Left ventricle myocardium inferior (tissue), 1 donor: Measurements from ENCODE around the gene LCE1D. TPM values are rescaled to one million over a fixed set of nuclear protein-coding genes. Genes with fewer than 3 reads are reported as not detected.

Experiments used
- DNase-seq: peaks from one replicate; pipeline ENCODE4 v3.0.0-alpha.2; 2020
- H3K27ac ChIP-seq: fragments of 200-600 bp; replicated peaks from 2 replicates; pipeline ENCODE4 v1.8.0; 2021
- H3K27me3 ChIP-seq: fragments of 200-600 bp; 2 replicates; pipeline ENCODE4 v1.8.0; 2021; ENCODE audit warnings: low read depth
- H3K36me3 ChIP-seq: fragments of 200-600 bp; 2 replicates; pipeline ENCODE4 v1.8.0; 2021
- H3K4me1 ChIP-seq: fragments of 200-600 bp; 2 replicates; pipeline ENCODE4 v1.8.0; 2021
- H3K4me3 ChIP-seq: fragments of 200-600 bp; 2 replicates; pipeline ENCODE4 v1.8.0; 2021; ENCODE audit warnings: mild to moderate bottlenecking, moderate library complexity
- H3K9me3 ChIP-seq: fragments of 200-600 bp; replicated peaks from 2 replicates; pipeline ENCODE4 v1.8.0; 2021
- intact Hi-C: fragments of 100-400 bp; cut with micrococcal nuclease; formaldehyde crosslinking; loops from one replicate; pipeline ENCODE4 v1.11.0; 2022
- long read RNA-seq: library from polyadenylated mRNA; unstranded; transcript quantifications from one replicate; pipeline ENCODE4 v2.0.0, GENCODE V29; 2021
- total RNA-seq: library from RNA; stranded (reverse); fragmentation: NEBNext Ultra II Directional; extraction: Animal tissue kit (Norgen Biotek cat#: 25700); gene quantifications from one replicate; pipeline ENCODE4 v1.2.1, GENCODE V29; 2021
- TF ChIP-seq, protein P1 (sequence below): fragments of 200-600 bp; IDR thresholded peaks from 2 replicates; pipeline ENCODE4 v1.8.0; 2021; ENCODE audit warnings: antibody characterized with exemption, mild to moderate bottlenecking, borderline replicate concordance
- donor health status: DM: no; HTN: yes; CAD: no; lungs with severe emphysema.

The LCE1D gene, protein sequence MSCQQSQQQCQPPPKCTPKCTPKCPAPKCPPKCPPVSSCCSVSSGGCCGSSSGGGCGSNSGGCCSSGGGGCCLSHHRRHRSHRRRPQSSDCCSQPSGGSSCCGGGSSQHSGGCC
- not detected for total RNA-seq
- long read RNA-seq: 0 reads

DNA sequence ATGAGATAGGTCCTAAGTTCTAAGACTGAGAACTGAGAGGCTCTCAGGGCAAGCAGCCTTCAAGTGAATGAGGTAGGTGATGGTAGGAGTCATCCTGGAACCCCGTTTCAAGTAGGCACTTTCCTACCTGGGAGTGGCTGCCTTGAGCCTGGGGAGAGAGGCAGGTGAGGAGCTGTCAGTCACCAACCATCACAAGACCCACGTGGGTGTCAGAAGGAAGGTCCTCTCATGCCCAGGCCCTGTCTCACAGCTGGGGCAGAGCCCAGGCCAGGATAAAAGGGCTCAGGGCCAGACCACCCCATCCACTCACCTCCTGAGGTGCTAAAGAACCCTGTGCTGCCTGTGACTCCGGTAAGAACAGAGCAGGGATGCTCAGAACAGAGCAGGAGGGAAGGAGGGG is at the start of gene LCE1D:
Gene LCE1D, plus strand, starts transcription at position 301 of the 400 bp plus-strand sequence. CDS start 1,074 bp downstream, outside the sequence.
- no peak for DNase-seq
- Histone ChIP-seq H3K27me3 (peaks cover 1% of the 10 kb centered on the region), H3K4me1 (no peaks in the 10 kb centered on the region), H3K9me3 (no peaks in the 10 kb centered on the region), H3K27ac (no peak within 1 kb of the TSS), H3K4me3 (no peak within 1 kb of the TSS), H3K36me3 (no peaks in the 10 kb centered on the region)
- intact Hi-C loops: no loop called here
- TF ChIP-seq, protein P1, sequence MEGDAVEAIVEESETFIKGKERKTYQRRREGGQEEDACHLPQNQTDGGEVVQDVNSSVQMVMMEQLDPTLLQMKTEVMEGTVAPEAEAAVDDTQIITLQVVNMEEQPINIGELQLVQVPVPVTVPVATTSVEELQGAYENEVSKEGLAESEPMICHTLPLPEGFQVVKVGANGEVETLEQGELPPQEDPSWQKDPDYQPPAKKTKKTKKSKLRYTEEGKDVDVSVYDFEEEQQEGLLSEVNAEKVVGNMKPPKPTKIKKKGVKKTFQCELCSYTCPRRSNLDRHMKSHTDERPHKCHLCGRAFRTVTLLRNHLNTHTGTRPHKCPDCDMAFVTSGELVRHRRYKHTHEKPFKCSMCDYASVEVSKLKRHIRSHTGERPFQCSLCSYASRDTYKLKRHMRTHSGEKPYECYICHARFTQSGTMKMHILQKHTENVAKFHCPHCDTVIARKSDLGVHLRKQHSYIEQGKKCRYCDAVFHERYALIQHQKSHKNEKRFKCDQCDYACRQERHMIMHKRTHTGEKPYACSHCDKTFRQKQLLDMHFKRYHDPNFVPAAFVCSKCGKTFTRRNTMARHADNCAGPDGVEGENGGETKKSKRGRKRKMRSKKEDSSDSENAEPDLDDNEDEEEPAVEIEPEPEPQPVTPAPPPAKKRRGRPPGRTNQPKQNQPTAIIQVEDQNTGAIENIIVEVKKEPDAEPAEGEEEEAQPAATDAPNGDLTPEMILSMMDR: no peak

DNA sequence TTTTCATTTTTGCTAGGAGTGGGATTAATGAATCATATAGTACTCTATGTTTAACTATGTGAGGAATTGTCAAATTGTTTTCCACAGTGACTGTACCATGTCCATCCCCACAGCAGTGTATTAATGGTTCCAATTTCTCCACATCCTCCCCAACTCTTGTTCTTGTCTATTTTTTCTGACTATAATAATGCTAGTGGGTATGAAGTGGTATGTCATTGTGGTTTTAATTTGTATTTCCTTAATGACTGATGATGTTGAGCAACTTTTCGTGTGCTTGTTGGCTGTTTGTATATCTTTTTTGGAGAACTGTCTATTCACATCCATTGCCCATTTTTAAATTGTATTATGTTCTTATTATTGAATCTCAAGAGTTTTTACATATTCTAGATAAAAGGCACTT is 48.7 kb upstream of the LCE1D start:
- TF ChIP-seq, protein P1: no peak
- Histone ChIP-seq H3K4me1 (no peaks in the 10 kb centered on the region), H3K9me3 (no peaks in the 10 kb centered on the region), H3K36me3 (no peaks in the 10 kb centered on the region), H3K4me3 (no peak overlapping the region), H3K27me3 (peaks cover 16% of the 10 kb centered on the region), H3K27ac (no peak overlapping the region)
- DNase-seq: no peak
- intact Hi-C loops: no loop called here

DNA sequence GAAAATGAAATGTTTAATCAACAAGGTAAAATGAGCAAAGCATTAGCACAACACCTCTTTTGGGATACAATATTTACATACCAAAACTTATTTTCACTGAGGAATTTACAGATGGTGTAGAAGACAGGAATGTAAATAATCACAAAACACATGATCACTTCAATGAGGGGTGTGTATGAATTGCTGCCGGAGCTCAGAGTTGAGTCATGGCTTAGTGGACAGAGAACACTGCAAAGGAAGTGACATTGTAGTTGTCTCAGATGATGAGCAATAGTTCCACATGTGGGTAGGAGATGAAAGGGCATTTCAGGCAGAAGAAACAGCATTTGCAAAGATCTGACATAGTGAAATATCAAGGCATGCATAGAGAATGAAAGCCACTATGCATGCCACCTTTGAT is 44.3 kb upstream of the LCE1D start:
- no peak overlapping the region for H3K27ac ChIP-seq
- no peak overlapping the region for H3K4me3 ChIP-seq
- no peaks in the 10 kb centered on the region for H3K9me3 ChIP-seq
- no peaks in the 10 kb centered on the region for H3K4me1 ChIP-seq
- intact Hi-C loops: no loop called here
- no peaks in the 10 kb centered on the region for H3K36me3 ChIP-seq
- peaks cover 24% of the 10 kb centered on the region for H3K27me3 ChIP-seq
- no peak for DNase-seq
- TF ChIP-seq, protein P1: no peak

DNA sequence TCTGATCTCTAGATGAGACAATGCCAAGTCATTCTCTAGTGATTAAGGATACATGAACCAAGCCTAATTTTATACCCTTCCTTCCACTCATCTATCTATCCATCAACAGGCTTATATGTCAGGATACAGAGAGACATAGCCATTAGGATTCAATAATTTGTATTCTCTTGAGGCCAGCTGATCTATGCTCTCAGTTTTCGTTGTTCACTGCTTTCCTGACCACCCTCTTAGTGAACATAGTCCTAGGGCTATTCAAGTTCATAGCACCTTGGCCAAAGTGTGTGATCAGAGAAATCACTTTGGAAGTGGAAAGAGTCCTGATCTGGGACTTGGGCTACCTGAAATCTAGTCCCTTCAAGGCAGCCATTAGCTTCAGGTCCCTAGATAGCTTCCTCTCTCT is 42.9 kb upstream of the LCE1D start:
- H3K27me3 ChIP-seq: peaks cover 24% of the 10 kb centered on the region
- TF ChIP-seq, protein P1: no peak
- intact Hi-C loops: no loop called here
- no peak overlapping the region for H3K4me3 ChIP-seq
- H3K36me3 ChIP-seq: no peaks in the 10 kb centered on the region
- H3K9me3 ChIP-seq: no peaks in the 10 kb centered on the region
- no peak for DNase-seq
- no peak overlapping the region for H3K27ac ChIP-seq
- no peaks in the 10 kb centered on the region for H3K4me1 ChIP-seq

DNA sequence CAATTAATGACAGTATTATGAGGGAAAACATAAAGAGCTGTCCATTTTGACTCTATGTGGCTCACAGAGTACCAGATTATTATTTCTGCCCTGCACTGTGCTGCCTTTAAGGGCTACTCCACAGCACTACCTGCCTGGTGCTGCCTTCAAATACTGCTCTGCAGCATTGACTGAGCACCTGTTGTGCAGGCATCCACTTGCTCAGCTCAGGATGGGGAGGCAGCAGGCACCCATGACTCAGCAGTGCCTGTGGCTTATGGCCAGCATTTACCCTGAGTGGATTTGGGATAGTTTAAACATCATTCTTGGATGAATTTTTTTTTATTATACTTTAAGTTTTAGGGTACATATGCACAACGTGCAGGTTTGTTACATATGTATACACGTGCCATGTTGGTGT is 39.6 kb upstream of the LCE1D start:
- DNase-seq: no peak

More for the DNA sequence above, 39.6 kb upstream of the LCE1D start:
- peaks cover 8% of the 10 kb centered on the region for H3K27me3 ChIP-seq
- no peak overlapping the region for H3K27ac ChIP-seq
- no peaks in the 10 kb centered on the region for H3K36me3 ChIP-seq
- H3K9me3 ChIP-seq: no peaks in the 10 kb centered on the region
- no peaks in the 10 kb centered on the region for H3K4me1 ChIP-seq
- no peak overlapping the region for H3K4me3 ChIP-seq
- intact Hi-C loops: no loop called here
- TF ChIP-seq, protein P1: no peak
